Bronchial epithelial cell (primary cell): ENCODE data around the gene AKR1E2. TPM values are rescaled to one million over a fixed set of nuclear protein-coding genes. Genes with fewer than 3 reads are reported as not detected.

Experiments
- DNase-seq: peaks from one replicate; pipeline ENCODE4 v3.0.0-alpha.2; 2010; ENCODE audit warnings: low read depth
- FAIRE-seq: peaks from 2 replicates; lab custom pipeline; 2011; peaks lifted over from hg19 to GRCh38; lab: Jason Lieb, UNC
- H3K27me3 ChIP-seq: 2 replicates; pipeline ENCODE4 v1.5.1; 2011; ENCODE audit warnings: low read length; ENCODE audit not compliant: control insufficient read depth, insufficient read depth
- H3K36me3 ChIP-seq: 2 replicates; pipeline ENCODE4 v1.5.1; 2011; ENCODE audit warnings: low read length; ENCODE audit not compliant: control insufficient read depth, insufficient read depth
- H3K4me3 ChIP-seq: 2 replicates; pipeline ENCODE4 v1.5.1; 2011; ENCODE audit warnings: mild to moderate bottlenecking, low read depth, low read length, control low read depth
- total RNA-seq: library from RNA; depleted of rRNA; stranded (reverse); fragments of >200 nt; gene quantifications from 2 replicates; pipeline ENCODE4 v1.2.1, GENCODE V29; 2014
- TF ChIP-seq, protein P1 (sequence below): IDR thresholded peaks from 2 replicates; pipeline ENCODE4 v1.5.1; 2011; ENCODE audit warnings: mild to moderate bottlenecking, moderate library complexity, low read length, control low read depth, inconsistent platforms; ENCODE audit not compliant: insufficient read depth, severe bottlenecking

AKR1E2 gene
- total RNA-seq, 1 donor from 2014 or later, result 6.1 TPM

- DNase-seq, result no peak
- no peak for FAIRE-seq
- TF ChIP-seq, protein P1, sequence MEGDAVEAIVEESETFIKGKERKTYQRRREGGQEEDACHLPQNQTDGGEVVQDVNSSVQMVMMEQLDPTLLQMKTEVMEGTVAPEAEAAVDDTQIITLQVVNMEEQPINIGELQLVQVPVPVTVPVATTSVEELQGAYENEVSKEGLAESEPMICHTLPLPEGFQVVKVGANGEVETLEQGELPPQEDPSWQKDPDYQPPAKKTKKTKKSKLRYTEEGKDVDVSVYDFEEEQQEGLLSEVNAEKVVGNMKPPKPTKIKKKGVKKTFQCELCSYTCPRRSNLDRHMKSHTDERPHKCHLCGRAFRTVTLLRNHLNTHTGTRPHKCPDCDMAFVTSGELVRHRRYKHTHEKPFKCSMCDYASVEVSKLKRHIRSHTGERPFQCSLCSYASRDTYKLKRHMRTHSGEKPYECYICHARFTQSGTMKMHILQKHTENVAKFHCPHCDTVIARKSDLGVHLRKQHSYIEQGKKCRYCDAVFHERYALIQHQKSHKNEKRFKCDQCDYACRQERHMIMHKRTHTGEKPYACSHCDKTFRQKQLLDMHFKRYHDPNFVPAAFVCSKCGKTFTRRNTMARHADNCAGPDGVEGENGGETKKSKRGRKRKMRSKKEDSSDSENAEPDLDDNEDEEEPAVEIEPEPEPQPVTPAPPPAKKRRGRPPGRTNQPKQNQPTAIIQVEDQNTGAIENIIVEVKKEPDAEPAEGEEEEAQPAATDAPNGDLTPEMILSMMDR, result no peak
- Histone ChIP-seq H3K36me3 (no peaks in the 10 kb centered on the region), H3K27me3 (no peaks in the 10 kb centered on the region), H3K4me3 (no peak overlapping the region)
Observed at GRCh38 chr10:4885162-4885561, 59.2 kb downstream of the AKR1E2 start.

DNA sequence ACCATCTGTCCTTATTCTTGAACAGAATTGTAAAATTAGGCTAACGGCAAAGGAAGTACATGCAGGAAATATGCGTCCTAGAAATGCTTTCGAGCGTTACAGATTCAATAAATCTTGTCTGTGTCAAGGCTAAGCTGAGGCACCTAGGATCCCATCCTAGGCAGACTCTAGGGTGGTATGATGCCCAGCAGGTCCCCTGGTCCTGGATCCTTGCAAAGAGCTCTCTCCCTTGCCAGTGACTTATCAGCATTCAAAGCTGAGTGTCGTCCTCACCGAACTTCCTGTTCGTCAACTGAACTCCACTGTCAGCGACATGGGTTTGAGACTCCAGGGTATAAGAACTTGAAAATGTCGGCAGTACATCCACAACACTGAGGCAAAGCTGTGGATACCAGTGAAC, 61.5 kb downstream of the AKR1E2 start:
- H3K27me3 ChIP-seq, result no peaks in the 10 kb centered on the region
- no peaks in the 10 kb centered on the region for H3K36me3 ChIP-seq
- FAIRE-seq (no peak), DNase-seq (no peak)
- TF ChIP-seq, protein P1, result no peak
- no peak overlapping the region for H3K4me3 ChIP-seq

DNA sequence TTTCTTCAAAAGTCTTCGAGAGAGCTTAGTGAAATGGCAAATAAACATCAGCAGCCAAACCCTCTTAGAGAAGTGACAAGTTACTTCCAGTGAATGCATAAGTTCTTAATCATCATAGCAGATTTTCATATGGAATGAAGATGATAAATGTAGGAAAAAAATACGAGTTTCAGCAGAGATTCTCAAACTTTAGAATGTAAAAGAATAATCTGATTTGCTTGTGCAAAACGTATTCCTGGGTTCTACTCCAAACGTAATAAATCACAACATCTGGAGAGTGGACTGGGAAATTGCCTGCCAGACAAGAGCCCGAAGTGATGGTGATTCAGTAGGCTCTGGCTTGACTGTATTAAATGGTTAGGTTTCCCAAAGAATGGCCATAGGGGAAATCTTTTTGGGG, 62.2 kb downstream of the AKR1E2 start:
- no peaks in the 10 kb centered on the region for H3K27me3 ChIP-seq
- TF ChIP-seq, protein P1, result no peak
- H3K36me3 ChIP-seq, result no peaks in the 10 kb centered on the region
- no peak overlapping the region for H3K4me3 ChIP-seq
- FAIRE-seq (no peak), DNase-seq (no peak)

- H3K27me3 ChIP-seq, result no peaks in the 10 kb centered on the region
- FAIRE-seq (no peak), DNase-seq (no peak)
- no peaks in the 10 kb centered on the region for H3K36me3 ChIP-seq
- TF ChIP-seq, protein P1, result no peak
- H3K4me3 ChIP-seq, result no peak overlapping the region
Observed at GRCh38 chr10:4889959-4890358, 64.0 kb downstream of the AKR1E2 start.

GRCh38 chr10:4892681-4893080, 66.7 kb downstream of the AKR1E2 start:
- no peak for DNase-seq
- no peak overlapping the region for H3K4me3 ChIP-seq
- no peak for FAIRE-seq
- H3K36me3 ChIP-seq, result no peaks in the 10 kb centered on the region
- TF ChIP-seq, protein P1, result no peak
- no peaks in the 10 kb centered on the region for H3K27me3 ChIP-seq

DNA sequence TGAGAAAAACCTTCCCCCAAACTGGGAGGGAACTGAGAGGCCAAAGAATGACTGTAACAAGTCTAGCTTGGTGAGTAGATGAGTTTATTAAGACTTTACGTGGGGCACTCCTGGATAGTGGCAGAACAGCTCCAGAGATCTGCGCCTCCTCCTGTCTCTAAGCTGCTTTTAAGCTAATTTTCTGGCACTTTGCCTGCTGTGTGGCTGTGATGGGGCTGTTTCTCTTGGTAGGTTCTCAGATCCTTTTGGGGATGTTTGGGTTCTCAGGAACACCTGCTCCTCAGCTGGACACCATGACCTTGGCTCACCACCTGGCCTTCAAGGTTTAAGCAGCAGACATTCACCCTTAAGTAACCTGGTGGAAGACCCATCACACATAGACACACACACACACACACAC, 68.3 kb downstream of the AKR1E2 start:
- FAIRE-seq, result no peak
- H3K27me3 ChIP-seq, result no peaks in the 10 kb centered on the region
- TF ChIP-seq, protein P1, result no peak
- no peak for DNase-seq
- no peaks in the 10 kb centered on the region for H3K36me3 ChIP-seq
- no peak overlapping the region for H3K4me3 ChIP-seq
